ENCODE results near the gene JAK1.

JAK1 gene

GRCh38 chr1:64861611-64862010 lies 104.7 kb downstream of the JAK1 start (continued):
- TF ChIP-seq ZNF629 (tag by site-specific recombination; IDR thresholded peaks at IDR 0.05) (no peak), ZNF654 (tag by site-specific recombination; IDR thresholded peaks at IDR 0.05; ENCODE audit: low read depth) (peak; percentile 14; the same call in 1 of the 2 replicates), SCRT1 (tag by site-specific recombination; IDR thresholded peaks at IDR 0.05; ENCODE audit: borderline replicate concordance) (peak; percentile 72; the same call in 1 of the 2 replicates), ZNF571 (tag by site-specific recombination; IDR thresholded peaks at IDR 0.05) (no peak), ZNF132 (tag by site-specific recombination; IDR thresholded peaks at IDR 0.05; ENCODE audit: borderline replicate concordance) (no peak), ZNF768 (tag by site-specific recombination; IDR thresholded peaks at IDR 0.05) (no peak), ZNF114 (tag by site-specific recombination; IDR thresholded peaks at IDR 0.05) (no peak), ZNF785 (tag by site-specific recombination; IDR thresholded peaks at IDR 0.05) (no peak), BCL11B (tag by site-specific recombination; IDR thresholded peaks at IDR 0.05; ENCODE audit: low read depth) (no peak), ZNF621 (tag by site-specific recombination; IDR thresholded peaks at IDR 0.05) (no peak), ZFHX2 (tag by site-specific recombination; conservative IDR thresholded peaks at IDR 0.05) (no peak), ZNF561 (tag by site-specific recombination; IDR thresholded peaks at IDR 0.05; ENCODE audit: borderline replicate concordance) (no peak), ZNF473 (tag by site-specific recombination; IDR thresholded peaks at IDR 0.05) (no peak), ZFP37 (tag by site-specific recombination; IDR thresholded peaks at IDR 0.05) (no peak), ZNF274 (IDR thresholded peaks at IDR 0.05; ENCODE audit: low read length) (no peak), ZNF274 (tag by site-specific recombination; IDR thresholded peaks at IDR 0.05; ENCODE audit: borderline replicate concordance) (no peak), ZSCAN23 (tag by site-specific recombination; IDR thresholded peaks at IDR 0.05) (no peak), CTCF (tag by site-specific recombination; IDR thresholded peaks at IDR 0.05) (peak; percentile 47; the same call in 1 of the 2 replicates), ZNF311 (tag by site-specific recombination; IDR thresholded peaks at IDR 0.05; ENCODE audit: borderline replicate concordance) (no peak), HOXC10 (CRISPR knock-in tag; IDR thresholded peaks at IDR 0.05) (no peak), ZNF660 (tag by site-specific recombination; IDR thresholded peaks at IDR 0.05) (no peak), GFI1B (tag by site-specific recombination; IDR thresholded peaks at IDR 0.05) (no peak)

- H3K9me3 ChIP-seq (ENCODE audit: control insufficient read depth, insufficient read depth, low read depth, low read length) = no peaks in the 10 kb centered on the region
- no peak for TF ChIP-seq TCF7L2 (IDR thresholded peaks at IDR 0.05; ENCODE audit: borderline replicate concordance, low read depth, low read length)
- ChIA-PET CTCF (interaction anchor here (0.7 to 0.8 kb wide), 2 partner anchors 10 to 623 kb away, joined by 3 read pairs; no protein-coding TSS in a partner anchor), POLR2A (no interaction called here)
- peaks cover 4 to 81% of the 10 kb centered on the region in 2 experiments; a peak in 1 of 3 replicates for H3K36me3 ChIP-seq (ENCODE audit: control insufficient read depth in 2 of 2, insufficient read depth in 1 of 2, low read length in 2 of 2)
- no peaks in the 10 kb centered on the region for H3K4me1 ChIP-seq (ENCODE audit: control insufficient read depth, insufficient read depth, low read length)
- H3K4me3 ChIP-seq (ENCODE audit: low read depth, low read length) = no peak overlapping the region
- no peak overlapping the region for H3K27ac ChIP-seq (ENCODE audit: extremely low read depth, low read depth, low read length)
Observed at GRCh38 chr1:64857347-64857746, 109.0 kb downstream of the JAK1 start.

GRCh38 chr1:64856553-64856952 lies 109.8 kb downstream of the JAK1 start:
- Histone ChIP-seq H3K27ac (ENCODE audit: extremely low read depth, low read depth, low read length) (no peak overlapping the region), H3K9me3 (ENCODE audit: control insufficient read depth, insufficient read depth, low read depth, low read length) (no peaks in the 10 kb centered on the region), H3K4me3 (ENCODE audit: low read depth, low read length) (no peak overlapping the region), H3K36me3 (ENCODE audit: control insufficient read depth in 2 of 2, insufficient read depth in 1 of 2, low read length in 2 of 2) (peaks cover 4 to 78% of the 10 kb centered on the region in 2 experiments; a peak in 1 of 3 replicates), H3K4me1 (ENCODE audit: control insufficient read depth, insufficient read depth, low read length) (no peaks in the 10 kb centered on the region)
- ChIA-PET POLR2A (no interaction called here), CTCF (no interaction called here)
- TF ChIP-seq ZSCAN23 (tag by site-specific recombination; IDR thresholded peaks at IDR 0.05) = no peak
- no peak for TF ChIP-seq TCF7L2 (IDR thresholded peaks at IDR 0.05; ENCODE audit: borderline replicate concordance, low read depth, low read length)
- TF ChIP-seq ZFP3 (tag by site-specific recombination; IDR thresholded peaks at IDR 0.05; ENCODE audit: low read depth) = no peak
- TF ChIP-seq HOXD13 (CRISPR knock-in tag; IDR thresholded peaks at IDR 0.05; ENCODE audit: borderline replicate concordance) = no peak
- TF ChIP-seq ZNF701 (tag by site-specific recombination; IDR thresholded peaks at IDR 0.05) = no peak
- no peak for TF ChIP-seq ZNF623 (tag by site-specific recombination; IDR thresholded peaks at IDR 0.05)
- no peak for TF ChIP-seq ZNF660 (tag by site-specific recombination; IDR thresholded peaks at IDR 0.05)
- no peak for TF ChIP-seq ZSCAN30 (tag by site-specific recombination; IDR thresholded peaks at IDR 0.05)
- no peak for TF ChIP-seq ZNF274 (IDR thresholded peaks at IDR 0.05; ENCODE audit: low read length)
- no peak for TF ChIP-seq ZNF274 (tag by site-specific recombination; IDR thresholded peaks at IDR 0.05; ENCODE audit: borderline replicate concordance)
- TF ChIP-seq ZNF747 (tag by site-specific recombination; IDR thresholded peaks at IDR 0.05) = no peak
- TF ChIP-seq ZNF514 (tag by site-specific recombination; IDR thresholded peaks at IDR 0.05) = no peak
- TF ChIP-seq MEIS1 (CRISPR knock-in tag; IDR thresholded peaks at IDR 0.05; ENCODE audit: borderline replicate concordance) = no peak
- TF ChIP-seq ZBTB26 (tag by site-specific recombination; optimal IDR thresholded peaks at IDR 0.05) = no peak
- no peak for TF ChIP-seq ZNF571 (tag by site-specific recombination; IDR thresholded peaks at IDR 0.05)

All from HEK293 (cell line).